ENCODE data around the gene LMOD1.

LMOD1 gene

GRCh38 chr1:201914456-201915235 lies 31.7 kb downstream of the LMOD1 start:
- no peak for TF ChIP-seq CTCF (conservative IDR thresholded peaks at IDR 0.05; ENCODE audit: low read length)
- no peak overlapping the region for H3K4me3 ChIP-seq (ENCODE audit: low read length)
- DNase-seq (ENCODE audit: low read depth) = peak; percentile 48

- no peak for TF ChIP-seq CTCF (conservative IDR thresholded peaks at IDR 0.05; ENCODE audit: low read length)
- H3K4me3 ChIP-seq (ENCODE audit: low read length) = no peak overlapping the region
- DNase-seq (ENCODE audit: low read depth) = no peak
These were observed 33.5 kb downstream of the LMOD1 start for GRCh38 chr1:201912832-201913231.

- no peak for DNase-seq (ENCODE audit: low read depth)
- H3K4me3 ChIP-seq (ENCODE audit: low read length) = no peak overlapping the region
- no peak for TF ChIP-seq CTCF (conservative IDR thresholded peaks at IDR 0.05; ENCODE audit: low read length)
These were observed 34.3 kb downstream of the LMOD1 start for GRCh38 chr1:201911826-201912571.

GRCh38 chr1:201907621-201908020 lies 38.7 kb downstream of the LMOD1 start:
- TF ChIP-seq CTCF (conservative IDR thresholded peaks at IDR 0.05; ENCODE audit: low read length) = no peak
- no peak for DNase-seq (ENCODE audit: low read depth)
- no peak overlapping the region for H3K4me3 ChIP-seq (ENCODE audit: low read length)

- no peak overlapping the region for H3K4me3 ChIP-seq (ENCODE audit: low read length)
- TF ChIP-seq CTCF (conservative IDR thresholded peaks at IDR 0.05; ENCODE audit: low read length) = no peak
- DNase-seq (ENCODE audit: low read depth) = no peak
These were observed 40.0 kb downstream of the LMOD1 start for GRCh38 chr1:201906336-201906735.

- no peak for TF ChIP-seq CTCF (conservative IDR thresholded peaks at IDR 0.05; ENCODE audit: low read length)
- no peak for DNase-seq (ENCODE audit: low read depth)
- H3K4me3 ChIP-seq (ENCODE audit: low read length) = no peak overlapping the region
These were observed 41.0 kb downstream of the LMOD1 start for GRCh38 chr1:201905234-201905890.
